Ishikawa (cell line): ENCODE measurements around the gene PARP2.

Source experiments
- CEBPB ChIP-seq: IDR thresholded peaks from 2 replicates; pipeline ENCODE4 v1.6.1; 2012
- EGR1 ChIP-seq: IDR thresholded peaks from 2 replicates; pipeline ENCODE4 v1.6.1; 2012
- EP300 ChIP-seq: IDR thresholded peaks from 2 replicates; pipeline ENCODE4 v1.6.1; 2012; ENCODE audit warnings: borderline replicate concordance
- FOXM1 ChIP-seq: IDR thresholded peaks from 2 replicates; pipeline ENCODE4 v1.6.1; 2012; ENCODE audit warnings: low read depth, borderline replicate concordance
- MAX ChIP-seq: IDR thresholded peaks from 2 replicates; pipeline ENCODE4 v1.6.1; 2012
- NFIC ChIP-seq: IDR thresholded peaks from 2 replicates; pipeline ENCODE4 v1.6.1; 2012
- REST ChIP-seq: IDR thresholded peaks from 2 replicates; pipeline ENCODE4 v1.6.1; 2012; ENCODE audit warnings: low read depth, mild to moderate bottlenecking
- TAF1 ChIP-seq: IDR thresholded peaks from 2 replicates; pipeline ENCODE4 v1.6.1; 2012; ENCODE audit warnings: low read depth, mild to moderate bottlenecking
- USF1 ChIP-seq: IDR thresholded peaks from 2 replicates; pipeline ENCODE4 v1.6.1; 2012

- TF ChIP-seq FOXM1 (no peak), EP300 (no peak), CEBPB (no peak), MAX (no peak), USF1 (no peak), TAF1 (no peak), EGR1 (no peak), REST (no peak), NFIC (no peak)
Observed at GRCh38 chr14:20375471-20375870, 32.0 kb downstream of the PARP2 start.
